Measurements from ENCODE around the gene PLCL1.

- TF ChIP-seq POLR2AphosphoS5 (IDR thresholded peaks at IDR 0.05) (no peak), CTCF (IDR thresholded peaks at IDR 0.05) (no peak), POLR2A (IDR thresholded peaks at IDR 0.05) (no peak)
Observed at GRCh38 chr2:198188982-198189381, 384.6 kb downstream of the PLCL1 start.
